ENCODE results near the gene HCFC1. TPM values are rescaled to one million over a fixed set of nuclear protein-coding genes. Genes with fewer than 3 reads are reported as not detected.

The HCFC1 gene
- total and polyA plus RNA-seq, 9 of the 15 experiments (the other 6 are each of a cell fraction or from before 2014, with no cell fraction given): 2.8 to 133 (median 17.1) TPM

DNA sequence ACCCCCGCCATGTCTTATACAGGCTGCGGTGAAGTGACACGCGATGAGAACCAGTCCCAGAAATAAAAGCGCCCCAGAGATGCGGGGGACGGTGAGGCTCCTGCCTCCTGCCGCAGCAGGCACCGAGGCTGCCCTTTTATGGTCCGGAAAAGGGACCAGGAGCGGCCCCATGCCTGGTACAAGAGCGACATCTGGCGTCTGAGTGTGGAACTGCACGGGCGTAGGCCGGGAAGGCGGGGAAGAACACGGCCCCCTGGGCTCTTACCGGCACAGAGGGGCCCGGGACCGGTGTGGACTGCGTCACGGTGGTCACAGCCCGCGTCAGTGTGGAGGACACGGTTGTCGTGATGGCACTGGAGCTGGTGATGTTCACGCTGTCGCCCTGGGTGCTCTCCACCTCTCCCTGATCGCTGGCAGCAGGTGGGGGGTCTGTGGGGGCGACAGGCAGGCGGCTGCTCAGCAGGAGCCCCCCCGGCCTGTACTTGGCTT, 18.2 kb downstream of the HCFC1 start (continued):
- TF ChIP-seq THRB (CRISPR knock-in tag; conservative IDR thresholded peaks at IDR 0.05) (no peak), MAFK (IDR thresholded peaks at IDR 0.05; ENCODE audit: low read length) (peak; percentile 20; the same call in 1 of the 2 replicates), CHD4 (IDR thresholded peaks at IDR 0.05; ENCODE audit: insufficient read depth, insufficient replicate concordance, low read depth, low read length, poor library complexity, severe bottlenecking) (no peak), NR2F6 (CRISPR knock-in tag; IDR thresholded peaks at IDR 0.05) (no peak), CBFB (CRISPR knock-in tag; IDR thresholded peaks at IDR 0.05) (no peak), NFIC (IDR thresholded peaks at IDR 0.05) (no peak), E2F5 (CRISPR knock-in tag; IDR thresholded peaks at IDR 0.05) (no peak), NR2C2 (CRISPR knock-in tag; IDR thresholded peaks at IDR 0.05) (0 out of 2 replicates have a peak, but pooled peaks have one; percentile 34), NR2C2 (tag; IDR thresholded peaks at IDR 0.05) (no peak), ZEB2 (IDR thresholded peaks at IDR 0.05) (no peak), MEIS2 (IDR thresholded peaks at IDR 0.05; ENCODE audit: partially characterized antibody) (no peak), POLR2G (IDR thresholded peaks at IDR 0.05; ENCODE audit: low read depth, low read length) (peak; percentile 72), GABPB2 (CRISPR knock-in tag; conservative IDR thresholded peaks at IDR 0.05) (no peak), PCBP1 (IDR thresholded peaks at IDR 0.05; ENCODE audit: low read depth, low read length, poor library complexity, severe bottlenecking) (peak; percentile 17), CBX1 (IDR thresholded peaks at IDR 0.05; ENCODE audit: low read depth) (no peak)
- TF ChIP-seq, protein P1, sequence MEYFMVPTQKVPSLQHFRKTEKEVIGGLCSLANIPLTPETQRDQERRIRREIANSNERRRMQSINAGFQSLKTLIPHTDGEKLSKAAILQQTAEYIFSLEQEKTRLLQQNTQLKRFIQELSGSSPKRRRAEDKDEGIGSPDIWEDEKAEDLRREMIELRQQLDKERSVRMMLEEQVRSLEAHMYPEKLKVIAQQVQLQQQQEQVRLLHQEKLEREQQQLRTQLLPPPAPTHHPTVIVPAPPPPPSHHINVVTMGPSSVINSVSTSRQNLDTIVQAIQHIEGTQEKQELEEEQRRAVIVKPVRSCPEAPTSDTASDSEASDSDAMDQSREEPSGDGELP (CRISPR knock-in tag; IDR thresholded peaks at IDR 0.05; ENCODE audit: borderline replicate concordance): peak; percentile 43; the same call in 1 of the 2 replicates
- TF ChIP-seq, protein P2, sequence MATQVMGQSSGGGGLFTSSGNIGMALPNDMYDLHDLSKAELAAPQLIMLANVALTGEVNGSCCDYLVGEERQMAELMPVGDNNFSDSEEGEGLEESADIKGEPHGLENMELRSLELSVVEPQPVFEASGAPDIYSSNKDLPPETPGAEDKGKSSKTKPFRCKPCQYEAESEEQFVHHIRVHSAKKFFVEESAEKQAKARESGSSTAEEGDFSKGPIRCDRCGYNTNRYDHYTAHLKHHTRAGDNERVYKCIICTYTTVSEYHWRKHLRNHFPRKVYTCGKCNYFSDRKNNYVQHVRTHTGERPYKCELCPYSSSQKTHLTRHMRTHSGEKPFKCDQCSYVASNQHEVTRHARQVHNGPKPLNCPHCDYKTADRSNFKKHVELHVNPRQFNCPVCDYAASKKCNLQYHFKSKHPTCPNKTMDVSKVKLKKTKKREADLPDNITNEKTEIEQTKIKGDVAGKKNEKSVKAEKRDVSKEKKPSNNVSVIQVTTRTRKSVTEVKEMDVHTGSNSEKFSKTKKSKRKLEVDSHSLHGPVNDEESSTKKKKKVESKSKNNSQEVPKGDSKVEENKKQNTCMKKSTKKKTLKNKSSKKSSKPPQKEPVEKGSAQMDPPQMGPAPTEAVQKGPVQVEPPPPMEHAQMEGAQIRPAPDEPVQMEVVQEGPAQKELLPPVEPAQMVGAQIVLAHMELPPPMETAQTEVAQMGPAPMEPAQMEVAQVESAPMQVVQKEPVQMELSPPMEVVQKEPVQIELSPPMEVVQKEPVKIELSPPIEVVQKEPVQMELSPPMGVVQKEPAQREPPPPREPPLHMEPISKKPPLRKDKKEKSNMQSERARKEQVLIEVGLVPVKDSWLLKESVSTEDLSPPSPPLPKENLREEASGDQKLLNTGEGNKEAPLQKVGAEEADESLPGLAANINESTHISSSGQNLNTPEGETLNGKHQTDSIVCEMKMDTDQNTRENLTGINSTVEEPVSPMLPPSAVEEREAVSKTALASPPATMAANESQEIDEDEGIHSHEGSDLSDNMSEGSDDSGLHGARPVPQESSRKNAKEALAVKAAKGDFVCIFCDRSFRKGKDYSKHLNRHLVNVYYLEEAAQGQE (IDR thresholded peaks at IDR 0.05; ENCODE audit: borderline replicate concordance): peak; percentile 67
- TF ChIP-seq, protein P2 (CRISPR knock-in tag; IDR thresholded peaks at IDR 0.05; ENCODE audit: low read depth): no peak
